Iris pigment epithelial cell (primary cell): ENCODE data around the gene MAGEH1.

Source experiments
- DNase-seq: peaks from one replicate; pipeline ENCODE4 v3.0.0-alpha.2; 2011; ENCODE audit warnings: low read depth

The MAGEH1 gene

GRCh38 chrX:55490974-55491373 lies 39.0 kb downstream of the MAGEH1 start:
- no peak for DNase-seq
